Activated CD8-positive, alpha-beta memory T cell treated with anti-CD3 and anti-CD28 coated beads for 48 hours (primary cell): ENCODE results near the gene TCERG1L.

Experiments used
- DNase-seq, 3 experiments: peaks; one replicate each; pipeline ENCODE4 v3.0.0-alpha.2; 2020; ENCODE audit warnings: low read depth in 2 of 3, low spot score in 2 of 3

TCERG1L gene

GRCh38 chr10:131230166-131230565, 81.4 kb downstream of the TCERG1L start:
- no peak for DNase-seq

- no peak for DNase-seq
Observed at GRCh38 chr10:131227163-131227740, 84.3 kb downstream of the TCERG1L start.

- no peak for DNase-seq
Observed at GRCh38 chr10:131226446-131227162, 84.9 kb downstream of the TCERG1L start.

- no peak for DNase-seq
Observed at GRCh38 chr10:131224106-131224505, 87.4 kb downstream of the TCERG1L start.

- no peak for DNase-seq
Observed at GRCh38 chr10:131223422-131223821, 88.1 kb downstream of the TCERG1L start.

- DNase-seq, result no peak
Observed at GRCh38 chr10:131222986-131223385, 88.5 kb downstream of the TCERG1L start.

DNA sequence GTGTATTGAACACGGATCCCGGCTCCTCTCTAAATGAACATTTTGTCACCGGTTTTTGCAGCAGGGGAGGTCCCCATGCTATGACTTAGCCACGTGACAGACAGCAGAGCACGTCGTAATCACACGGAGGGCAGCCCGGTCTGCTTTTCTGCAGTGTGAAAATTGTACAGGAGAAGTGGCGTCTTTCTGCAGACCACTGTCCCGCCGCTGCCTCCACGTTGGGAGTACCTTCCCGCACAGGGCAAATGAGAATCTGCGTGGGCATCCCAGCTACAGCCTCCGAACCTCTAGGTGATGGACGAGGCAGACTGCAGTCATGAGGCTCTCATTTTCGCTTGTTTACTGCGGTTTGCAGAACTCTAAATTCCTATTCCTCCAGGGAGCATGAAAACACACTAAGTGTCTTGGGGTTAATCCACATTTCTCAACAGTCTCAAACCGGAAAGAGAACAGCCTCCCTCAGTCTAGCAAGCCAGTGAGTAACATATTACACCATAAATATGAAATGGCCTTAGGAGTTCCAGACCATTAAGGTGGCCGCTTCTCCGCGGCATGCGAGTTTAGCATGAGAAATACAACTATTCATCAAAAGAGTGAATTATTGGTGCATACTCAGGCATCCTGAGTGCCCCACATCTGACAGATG, 89.8 kb downstream of the TCERG1L start:
- DNase-seq, result no peak

GRCh38 chr10:131220601-131221171, 90.8 kb downstream of the TCERG1L start:
- no peak for DNase-seq

DNA sequence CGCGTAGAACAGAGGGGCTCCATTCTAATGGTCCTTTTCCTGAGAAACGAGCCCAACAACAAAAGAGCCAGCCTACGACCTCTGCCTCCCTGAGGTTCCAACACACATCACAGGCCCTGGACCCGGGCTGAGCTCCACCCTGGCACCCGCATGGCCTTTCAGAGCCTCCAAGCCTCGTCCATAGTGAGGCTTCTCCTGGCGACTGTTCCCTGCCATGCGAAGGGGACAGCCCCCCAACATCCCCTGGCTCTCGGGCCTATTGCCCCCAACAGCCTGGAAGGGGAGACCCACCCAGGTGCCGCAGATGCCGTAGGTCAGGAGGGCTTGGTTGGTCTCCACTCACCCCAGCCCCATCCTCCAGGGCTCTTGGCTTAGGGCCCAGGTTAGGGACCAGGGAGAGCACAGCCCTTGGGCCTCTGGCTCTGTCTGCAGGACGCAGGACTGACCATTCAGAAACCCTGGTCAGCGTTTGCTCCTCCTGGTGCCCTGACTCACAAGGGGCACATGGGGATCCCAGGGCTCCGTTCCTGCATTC, 91.5 kb downstream of the TCERG1L start:
- DNase-seq, result no peak

GRCh38 chr10:131219584-131219886, 92.0 kb downstream of the TCERG1L start:
- no peak for DNase-seq

DNA sequence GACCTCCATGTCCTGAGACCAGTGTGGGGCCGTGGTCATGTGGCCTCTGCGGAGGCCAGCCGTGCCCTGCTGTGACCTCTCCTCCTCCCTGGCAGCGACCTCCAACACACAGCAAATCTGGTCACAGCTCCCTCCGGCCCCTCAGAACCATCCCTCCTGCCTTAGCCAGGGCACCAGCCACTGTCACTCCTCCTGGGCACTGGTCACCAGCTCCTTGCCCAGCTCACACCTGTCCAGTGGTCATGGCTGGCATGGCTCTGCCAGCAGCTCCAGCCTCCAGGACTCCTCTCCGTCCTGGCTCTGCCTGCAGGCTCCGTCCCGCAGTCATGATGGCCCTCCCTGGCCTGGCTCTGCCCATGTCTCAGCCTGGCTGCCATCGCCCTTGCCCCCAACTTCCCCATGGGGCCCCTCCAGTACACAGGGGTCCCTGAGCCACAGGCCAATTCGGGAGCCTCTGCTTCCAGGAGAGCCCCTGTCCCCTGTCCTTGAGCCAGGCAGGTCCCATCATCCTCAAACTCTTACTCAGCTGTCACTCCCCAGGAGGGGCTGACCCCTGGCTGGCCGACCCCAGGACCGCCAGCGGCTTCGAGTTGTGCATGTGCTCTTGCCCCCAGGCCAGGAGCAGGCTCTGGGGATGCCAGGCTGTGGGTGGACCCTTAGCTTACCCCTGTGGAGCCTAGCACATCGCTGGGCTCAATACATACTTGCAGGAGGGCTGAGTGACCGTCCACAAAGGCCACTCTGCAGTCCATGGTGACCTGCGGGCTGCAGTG, 92.5 kb downstream of the TCERG1L start:
- no peak for DNase-seq

GRCh38 chr10:131216681-131217230, 94.8 kb downstream of the TCERG1L start:
- no peak for DNase-seq

GRCh38 chr10:131215776-131216175, 95.7 kb downstream of the TCERG1L start:
- DNase-seq, result no peak

GRCh38 chr10:131214521-131215244, 96.8 kb downstream of the TCERG1L start:
- no peak for DNase-seq

GRCh38 chr10:131213741-131214505, 97.6 kb downstream of the TCERG1L start:
- DNase-seq, result no peak

DNA sequence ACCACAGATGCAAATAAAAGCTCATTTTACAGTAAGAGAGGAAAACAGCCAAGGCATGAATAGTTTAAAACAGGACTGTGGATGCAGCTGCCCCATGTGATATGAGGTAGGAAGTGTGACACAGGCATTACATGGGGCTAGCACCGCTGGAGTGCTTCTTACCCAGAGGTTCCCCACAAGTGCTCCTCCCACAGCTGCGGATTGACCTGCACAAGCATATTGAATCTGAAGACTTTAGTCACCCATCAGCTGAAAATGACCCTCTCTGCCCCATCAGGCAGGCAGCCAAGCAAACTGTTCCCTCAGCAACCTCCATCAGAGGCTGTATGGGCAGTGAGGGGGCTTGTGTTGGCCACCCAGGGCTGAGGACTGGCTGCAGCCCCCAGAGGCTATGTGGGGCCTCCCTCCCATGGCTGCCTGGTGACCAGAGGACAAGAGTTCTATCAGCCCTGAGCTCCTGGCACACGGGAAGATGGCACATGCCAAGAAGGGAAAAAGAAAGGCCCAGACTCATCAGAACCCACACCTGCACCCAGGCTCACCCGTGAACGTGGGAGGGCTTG, 98.7 kb downstream of the TCERG1L start:
- no peak for DNase-seq

GRCh38 chr10:131211965-131212619, 99.4 kb downstream of the TCERG1L start:
- DNase-seq, result no peak

DNA sequence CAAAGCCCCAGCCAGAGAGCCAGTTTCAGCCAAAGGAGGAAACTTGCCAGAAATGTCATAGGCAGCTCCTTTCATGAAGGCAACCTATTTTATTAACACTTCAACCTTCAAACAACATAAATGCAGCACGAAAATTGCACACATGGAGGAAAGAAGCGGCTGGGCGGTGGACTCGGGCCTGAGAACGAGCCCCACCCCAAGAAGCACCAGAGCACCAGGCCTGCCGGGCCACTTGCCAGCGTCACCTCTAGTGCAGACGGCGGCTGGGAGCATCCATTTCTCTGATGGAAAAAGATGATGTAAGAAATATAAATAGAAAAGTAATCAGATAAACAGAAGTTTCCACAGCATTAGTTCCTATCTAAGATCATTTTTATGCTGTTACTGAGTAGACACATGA, 100.0 kb downstream of the TCERG1L start:
- DNase-seq, result no peak

DNA sequence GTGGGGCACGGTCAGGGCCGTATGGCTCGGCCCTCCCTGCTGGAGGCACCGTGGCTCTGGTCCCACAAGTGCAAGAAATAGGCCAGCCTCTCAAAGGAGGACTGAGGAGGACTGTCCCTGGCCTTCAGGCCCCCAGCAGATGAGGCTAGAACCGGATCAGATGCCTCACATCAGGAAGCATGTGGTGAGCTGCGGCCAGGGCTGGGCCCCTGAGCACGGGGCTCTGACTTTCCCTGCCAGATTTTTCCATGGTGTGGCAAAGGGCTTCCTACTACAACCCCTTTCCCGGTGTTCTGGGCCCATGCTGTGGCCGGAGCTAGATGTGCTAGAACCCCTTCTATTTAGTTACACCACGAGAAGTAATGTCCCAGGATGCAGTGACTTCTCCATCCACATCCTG, 100.4 kb downstream of the TCERG1L start:
- DNase-seq, result no peak
